HCT116 (cell line): ENCODE measurements around the gene ZFX.

Experiments
- ATF3 ChIP-seq: IDR thresholded peaks from 2 replicates; pipeline ENCODE4 v1.6.1; 2012
- CEBPB ChIP-seq: IDR thresholded peaks from 2 replicates; pipeline ENCODE4 v1.6.1; 2012; ENCODE audit warnings: low read depth
- CTCF ChIP-seq, 3 experiments: fragments of 200-600 bp in 1 of 3; sonication (generic) in 1 of 3; IDR thresholded peaks in 2 of 3; conservative IDR thresholded peaks in 1 of 3; 2 replicates each; pipeline ENCODE4 v1.5.1; 2012 to 2017; ENCODE audit warnings: low read depth in 2 of 3, low read length in 2 of 3, antibody characterized with exemption in 1 of 3, borderline replicate concordance in 1 of 3, control low read depth in 1 of 3, mild to moderate bottlenecking in 1 of 3, mixed read lengths in 1 of 3, mixed run types in 1 of 3, moderate library complexity in 1 of 3; ENCODE audit not compliant: insufficient read depth in 1 of 3
- EGR1 ChIP-seq: IDR thresholded peaks from 2 replicates; pipeline ENCODE4 v1.6.1; 2012; ENCODE audit warnings: low read depth
- ELF1 ChIP-seq: IDR thresholded peaks from 2 replicates; pipeline ENCODE4 v1.6.1; 2012; ENCODE audit warnings: low read depth, borderline replicate concordance
- EZH2 ChIP-seq: fragments of 200-600 bp; sonication (generic); IDR thresholded peaks from 2 replicates; pipeline ENCODE4 v1.6.1; 2017; ENCODE audit warnings: antibody characterized with exemption, mixed run types
- EZH2phosphoT487 ChIP-seq: fragments of 200-600 bp; IDR thresholded peaks from 2 replicates; pipeline ENCODE4 v1.6.1; 2018; ENCODE audit warnings: antibody characterized with exemption, borderline replicate concordance
- JUND ChIP-seq: IDR thresholded peaks from 2 replicates; pipeline ENCODE4 v1.6.1; 2012
- POLR2A ChIP-seq: IDR thresholded peaks from 2 replicates; pipeline ENCODE4 v1.7.0; 2011; ENCODE audit warnings: borderline replicate concordance; ENCODE audit not compliant: insufficient read depth, insufficient read length; ENCODE audit errors: extremely low read depth
- POLR2AphosphoS5 ChIP-seq: IDR thresholded peaks from 2 replicates; pipeline ENCODE4 v1.6.1; 2011; ENCODE audit warnings: mild to moderate bottlenecking, low read depth, low read length, moderate library complexity
- SIN3A ChIP-seq: IDR thresholded peaks from 2 replicates; pipeline ENCODE4 v1.6.1; 2012; ENCODE audit warnings: low read depth
- SP1 ChIP-seq: IDR thresholded peaks from 2 replicates; pipeline ENCODE4 v1.6.1; 2012; ENCODE audit warnings: low read depth
- YY1 ChIP-seq: IDR thresholded peaks from 2 replicates; pipeline ENCODE4 v1.6.1; 2011; ENCODE audit warnings: low read length, low read depth, moderate library complexity, mild to moderate bottlenecking; ENCODE audit not compliant: insufficient replicate concordance; ENCODE audit errors: extremely low read depth
- ZBTB33 ChIP-seq: IDR thresholded peaks from 2 replicates; pipeline ENCODE4 v1.6.1; 2011; ENCODE audit warnings: mild to moderate bottlenecking, low read length, moderate library complexity; ENCODE audit not compliant: insufficient replicate concordance; ENCODE audit errors: extremely low read depth

- no peak for TF ChIP-seq ZBTB33
- TF ChIP-seq POLR2A, result no peak
- TF ChIP-seq EGR1, result no peak
- TF ChIP-seq JUND, result no peak
- TF ChIP-seq CTCF (IDR thresholded peaks at IDR 0.05 in 2 of 3, conservative IDR thresholded peaks at IDR 0.05 in 1 of 3; ENCODE audit: borderline replicate concordance in 1 of 3, insufficient read depth in 1 of 3, low read depth in 2 of 3, low read length in 2 of 3), result no peak
- TF ChIP-seq CEBPB, result no peak
- TF ChIP-seq EZH2, result no peak
- no peak for TF ChIP-seq ELF1
- TF ChIP-seq POLR2AphosphoS5, result no peak
- no peak for TF ChIP-seq YY1
- TF ChIP-seq EZH2phosphoT487, result no peak
- TF ChIP-seq SIN3A, result no peak
- no peak for TF ChIP-seq ATF3
- TF ChIP-seq SP1, result no peak
Measured at GRCh38 chrX:24196509-24196908, 47.0 kb downstream of the ZFX start.
